ENCODE data around the gene TMEM132E.

TMEM132E gene

GRCh38 chr17:34682305-34682704 lies 102.9 kb downstream of the TMEM132E start:
- Histone ChIP-seq H3K4me1 (no peaks in the 10 kb centered on the region), H3K9me3 (replicated peaks in 1 of 11) (0 out of 22 replicates have a peak, but pooled peaks cover 0 to under 1% (median 0%) of the 10 kb centered on the region in 11 experiments), H3K27ac (no peak overlapping the region), H3K4me2 (no peak overlapping the region), H3K4me3 (no peak overlapping the region), H4K20me1 (no peaks in the 10 kb centered on the region; a peak in 1 of 22 replicates), H3K9ac (no peak overlapping the region), H3K36me3 (no peaks in the 10 kb centered on the region), H3K27me3 (no peaks in the 10 kb centered on the region)
- TF ChIP-seq Cebpa-rat (IDR thresholded peaks at IDR 0.05): no peak

- Histone ChIP-seq H3K4me3 (no peak overlapping the region), H3K27ac (no peak overlapping the region), H3K4me1 (no peaks in the 10 kb centered on the region)
Measured at GRCh38 chr17:34683390-34683789, 104.0 kb downstream of the TMEM132E start.

More at GRCh38 chr17:34683390-34683789, 104.0 kb downstream of the TMEM132E start:
- Histone ChIP-seq H3K36me3 (no peaks in the 10 kb centered on the region), H3K4me2 (no peak overlapping the region), H4K20me1 (no peaks in the 10 kb centered on the region; a peak in 1 of 22 replicates), H3K27me3 (no peaks in the 10 kb centered on the region), H3K9ac (no peak overlapping the region), H3K9me3 (replicated peaks in 1 of 11) (peaks cover 0 to 9% (median 0%) of the 10 kb centered on the region in 11 experiments; a peak in 3 of 22 replicates)
- TF ChIP-seq Cebpa-rat (IDR thresholded peaks at IDR 0.05): no peak
